HG03558 (cell line): Measurements from ENCODE around the gene PRKG1.
"Not testable (repeated sequence)": the region's sequence is repeated elsewhere in the genome, so short reads cannot be mapped to it uniquely, and the experiment has no call there.

Source experiments
- ATAC-seq: cut with Tn5 transposase; IDR thresholded peaks from one replicate; pipeline ENCODE4 v1.9.1; 2021; ENCODE audit warnings: moderate number of reproducible peaks; ENCODE audit not compliant: unreplicated experiment; ENCODE audit errors: extremely low read depth

The PRKG1 gene

DNA sequence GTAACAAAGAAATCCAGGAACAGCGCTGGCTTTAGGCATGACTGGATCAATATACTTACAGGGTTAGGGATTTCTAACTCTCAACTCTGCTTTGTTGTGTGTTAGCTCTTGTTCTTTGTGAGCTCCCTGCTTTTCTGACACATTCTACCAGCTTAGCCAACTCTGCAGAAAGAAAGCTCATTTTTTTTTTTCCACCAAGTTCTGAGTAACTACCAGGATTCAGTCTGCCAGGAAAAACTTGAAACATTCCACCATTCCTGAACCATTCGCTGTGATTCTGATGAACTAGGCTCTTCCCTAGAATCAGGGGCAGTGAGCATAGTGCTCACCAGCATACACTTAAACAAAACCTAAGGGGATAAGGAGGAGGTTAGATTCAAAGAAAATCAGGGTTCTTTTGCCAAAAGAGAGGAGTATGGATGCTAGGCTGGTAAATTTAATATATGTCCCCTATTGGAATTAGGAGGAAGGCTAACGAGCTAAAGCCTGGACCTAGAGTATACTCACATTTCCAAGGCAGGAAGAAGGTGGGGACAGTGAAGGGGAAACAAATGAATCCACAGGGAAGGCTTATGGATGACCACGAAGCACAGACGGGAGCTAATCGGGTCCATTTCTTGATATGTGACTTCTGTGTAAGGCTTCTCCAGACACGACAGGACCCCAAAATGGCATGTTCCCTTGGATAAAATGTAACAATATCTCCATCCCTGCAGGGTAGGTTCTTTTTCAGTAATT is 183.4 kb downstream of the PRKG1 start:
- no peak for ATAC-seq

DNA sequence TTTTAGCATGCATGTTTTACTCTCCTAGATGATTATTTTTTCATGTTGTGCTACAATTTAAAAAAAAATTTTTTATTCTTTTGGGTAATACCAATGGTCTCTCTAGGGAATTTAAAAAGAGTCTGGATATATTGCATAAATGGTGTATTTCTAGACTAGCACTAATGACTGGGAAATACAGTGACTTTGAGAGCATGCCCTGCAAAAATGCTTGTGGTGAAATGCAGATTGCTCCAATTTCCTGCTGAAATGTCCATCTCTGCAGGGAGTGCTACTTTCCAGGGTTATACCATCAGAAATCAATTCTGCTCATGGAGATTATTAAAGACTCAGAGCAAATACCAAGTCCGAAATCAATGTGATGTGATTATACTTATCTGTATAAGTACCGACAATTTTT is 186.1 kb downstream of the PRKG1 start:
- no peak for ATAC-seq

DNA sequence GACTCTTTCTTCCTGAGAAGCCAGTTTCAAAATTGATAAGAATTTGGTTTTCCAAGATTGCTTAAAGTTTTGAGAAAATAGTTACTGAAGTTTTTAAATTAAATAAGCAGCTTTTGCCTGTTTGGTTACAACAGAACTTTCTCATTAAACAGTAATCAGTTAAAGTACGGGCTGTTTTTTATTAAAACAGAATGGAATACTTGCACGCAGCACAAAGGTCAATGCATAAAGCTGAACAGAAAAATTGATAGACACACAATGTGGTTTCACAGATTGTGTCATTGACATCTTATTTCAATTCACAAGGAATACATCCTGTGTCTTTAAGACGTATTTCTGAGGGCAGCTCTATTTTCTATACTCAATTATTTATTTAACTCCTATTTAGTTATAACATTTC is 192.2 kb downstream of the PRKG1 start:
- no peak for ATAC-seq

DNA sequence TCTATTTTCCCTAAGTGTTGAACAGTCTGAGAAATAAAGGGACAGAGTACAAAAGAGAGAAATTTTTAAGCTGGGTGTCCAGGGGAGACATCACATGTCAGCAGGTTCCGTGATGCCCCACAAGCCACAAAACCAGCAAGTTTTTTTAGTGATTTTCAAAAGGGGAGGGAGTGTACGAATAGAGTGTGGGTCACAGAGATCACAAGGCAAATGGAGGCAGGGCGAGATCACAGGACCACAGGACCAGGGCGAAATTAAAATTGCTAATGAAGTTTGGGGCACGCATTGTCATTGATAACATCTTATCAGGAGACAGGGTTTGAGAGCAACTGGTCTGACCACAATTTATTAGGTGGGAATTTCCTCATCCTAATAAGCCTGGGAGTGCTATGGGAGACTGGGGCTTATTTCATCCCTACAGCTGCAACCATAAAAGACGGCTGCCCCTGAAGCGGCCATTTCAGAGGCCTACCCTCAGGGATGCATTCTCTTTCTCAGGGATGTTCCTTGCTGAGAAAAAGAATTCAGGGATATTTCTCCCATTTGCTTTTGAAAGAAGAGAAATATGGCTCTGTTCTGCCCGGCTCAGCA is 193.8 kb downstream of the PRKG1 start:
- ATAC-seq = not testable (repeated sequence)

DNA sequence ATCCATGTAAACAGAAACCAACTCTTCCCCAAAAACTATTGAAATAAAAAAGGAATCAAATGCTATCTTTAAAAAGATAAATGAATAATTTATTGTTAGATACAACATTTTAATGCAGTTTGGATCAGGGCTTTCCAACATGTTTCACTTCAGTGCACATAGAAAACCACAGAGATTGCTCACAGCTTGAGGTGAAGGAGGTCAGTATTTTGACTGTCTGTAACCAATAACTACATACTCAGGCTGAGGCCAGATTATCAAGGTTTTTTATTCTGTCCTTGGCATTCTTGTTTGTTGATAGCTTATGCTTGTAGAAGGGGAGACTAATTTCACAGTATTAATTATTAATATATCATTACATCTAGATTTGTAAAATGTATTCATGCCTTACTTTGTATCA is 195.5 kb downstream of the PRKG1 start:
- no peak for ATAC-seq

DNA sequence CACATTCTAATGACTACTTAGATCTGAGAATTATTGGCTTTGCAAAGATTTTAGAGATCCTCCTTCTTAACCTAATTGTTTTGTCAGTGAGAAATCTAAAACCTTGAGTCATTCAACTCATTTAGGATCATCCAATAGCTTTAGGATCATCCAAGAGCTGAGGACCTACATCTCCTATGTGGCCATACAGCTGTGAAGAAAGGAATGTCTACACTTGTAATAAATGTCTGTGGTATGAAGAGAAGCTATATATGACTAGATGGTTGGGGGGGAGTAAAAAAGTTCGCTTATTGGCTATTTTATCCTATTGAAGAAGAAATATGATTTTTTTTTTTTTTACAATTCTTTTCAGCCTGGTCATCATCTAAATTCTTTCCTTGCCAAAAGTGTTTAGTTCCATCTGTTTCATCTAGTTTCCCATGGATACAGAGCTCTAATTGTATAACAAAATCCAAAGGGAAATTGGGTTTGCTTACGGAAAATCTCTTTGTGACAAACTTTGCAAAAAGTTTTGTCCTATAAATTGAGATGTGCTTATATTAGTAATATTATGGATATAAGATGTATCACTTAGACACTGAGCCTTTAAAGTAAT is 196.7 kb downstream of the PRKG1 start:
- ATAC-seq = no peak

DNA sequence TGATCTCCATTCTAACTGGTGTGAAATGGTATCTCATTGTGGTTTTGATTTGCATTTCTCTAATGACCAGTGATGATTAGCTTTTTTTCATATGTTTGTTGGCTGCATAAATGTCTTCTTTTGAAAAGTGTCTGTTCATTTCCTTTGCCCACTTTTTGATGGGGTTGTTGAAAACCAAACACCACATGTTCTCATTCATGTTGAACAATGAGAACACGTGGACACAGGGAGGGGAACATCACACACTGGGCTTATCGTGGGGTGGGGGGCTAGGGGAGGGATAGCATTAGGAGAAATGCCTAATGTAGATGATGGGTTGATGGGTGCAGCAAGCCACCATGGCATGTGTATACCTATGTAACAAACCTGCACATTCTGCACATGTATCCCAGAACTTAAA is 197.8 kb downstream of the PRKG1 start:
- ATAC-seq = not testable (repeated sequence)

DNA sequence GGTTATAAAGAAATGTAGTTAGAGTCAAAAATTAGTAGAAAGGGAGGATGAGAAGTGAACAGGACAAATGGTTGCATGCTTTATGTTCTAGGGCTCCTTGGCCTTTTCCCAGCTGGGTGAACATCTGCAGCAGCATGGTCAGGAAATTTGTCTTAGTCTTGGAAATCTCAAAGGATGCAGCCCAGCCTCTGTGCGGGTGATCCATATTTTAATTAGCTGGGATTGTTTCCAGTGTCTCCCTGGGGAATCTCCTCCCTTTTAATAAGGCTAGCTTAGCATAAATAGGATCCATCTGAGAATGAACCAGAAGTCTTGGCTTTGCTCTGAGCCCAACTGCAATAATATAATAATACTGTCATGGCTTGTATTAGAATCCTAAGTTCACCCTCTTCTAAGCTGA is 198.3 kb downstream of the PRKG1 start:
- ATAC-seq = no peak

DNA sequence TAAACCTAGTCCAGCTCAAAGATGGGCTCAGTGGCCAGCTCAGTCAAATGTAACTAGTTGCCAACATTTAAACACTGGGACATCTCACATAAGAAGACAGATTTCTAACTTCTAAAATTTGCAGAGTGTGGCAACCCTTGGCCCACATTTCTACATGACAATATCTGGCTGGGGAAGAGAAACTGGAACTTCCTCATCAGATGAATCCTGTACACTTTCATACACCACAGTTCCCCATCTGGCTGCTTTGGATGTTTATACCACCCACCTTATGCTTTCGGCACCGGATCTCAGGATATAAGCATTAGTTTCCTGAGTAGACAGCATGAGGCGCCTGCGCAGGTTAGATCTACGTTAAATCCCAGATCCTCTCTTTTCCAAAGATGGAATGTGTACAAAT is 199.3 kb downstream of the PRKG1 start:
- no peak for ATAC-seq

DNA sequence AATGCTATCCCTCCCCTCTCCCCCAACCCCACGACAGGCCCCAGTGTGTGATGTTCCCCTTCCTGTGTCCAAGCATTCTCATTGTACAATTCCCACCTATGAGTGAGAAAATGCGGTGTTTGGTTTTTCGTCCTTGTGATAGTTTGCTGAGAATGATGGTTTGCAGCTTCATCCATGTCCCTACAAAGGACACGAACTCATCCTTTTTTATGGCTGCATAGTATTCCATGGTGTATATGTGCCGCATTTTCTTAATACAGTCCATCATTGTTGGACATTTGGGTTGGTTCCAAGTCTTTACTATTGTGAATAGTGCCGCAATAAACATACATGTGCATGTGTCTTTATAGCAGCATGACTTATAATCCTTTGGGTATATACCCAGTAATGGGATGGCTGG is 201.8 kb downstream of the PRKG1 start:
- ATAC-seq = not testable (repeated sequence)

DNA sequence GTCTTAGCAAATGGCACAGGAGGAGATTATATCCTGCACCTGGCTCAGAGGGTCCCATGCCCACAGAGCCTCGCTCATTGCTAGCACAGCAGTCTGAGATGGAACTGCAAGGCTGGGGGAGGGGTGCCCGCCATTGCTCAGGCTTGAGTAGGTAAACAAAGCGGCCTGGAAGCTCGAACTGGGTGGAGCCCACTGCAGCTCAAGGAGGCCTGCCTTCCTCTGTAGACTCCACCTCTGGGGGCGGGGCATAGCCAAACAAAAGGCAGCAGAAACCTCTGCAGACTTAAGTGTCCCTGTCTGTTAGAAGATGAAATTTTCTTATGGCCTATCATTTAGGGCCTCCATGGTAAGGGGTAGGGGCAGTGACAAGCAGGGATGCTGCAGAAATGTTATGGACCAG is 207.1 kb downstream of the PRKG1 start:
- ATAC-seq = not testable (repeated sequence)

DNA sequence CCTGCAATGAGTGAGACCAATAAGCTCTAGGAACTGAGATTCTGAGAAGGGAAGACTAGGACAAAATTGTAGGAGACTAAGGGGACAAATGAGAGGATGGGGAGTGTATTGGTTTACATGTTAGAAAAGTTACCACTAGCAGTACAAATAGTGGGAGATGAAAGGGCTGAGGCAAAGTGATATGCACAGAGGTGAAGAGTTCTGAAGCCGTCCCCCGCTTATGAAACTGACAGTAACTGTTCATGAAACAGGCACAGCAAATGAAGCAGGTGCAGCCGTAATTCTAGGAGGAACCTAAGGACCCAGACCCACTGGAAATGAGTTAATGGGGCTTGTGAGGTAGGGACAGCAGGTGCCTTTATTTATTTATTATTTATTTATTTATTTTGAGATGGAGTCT is 211.3 kb downstream of the PRKG1 start:
- no peak for ATAC-seq

DNA sequence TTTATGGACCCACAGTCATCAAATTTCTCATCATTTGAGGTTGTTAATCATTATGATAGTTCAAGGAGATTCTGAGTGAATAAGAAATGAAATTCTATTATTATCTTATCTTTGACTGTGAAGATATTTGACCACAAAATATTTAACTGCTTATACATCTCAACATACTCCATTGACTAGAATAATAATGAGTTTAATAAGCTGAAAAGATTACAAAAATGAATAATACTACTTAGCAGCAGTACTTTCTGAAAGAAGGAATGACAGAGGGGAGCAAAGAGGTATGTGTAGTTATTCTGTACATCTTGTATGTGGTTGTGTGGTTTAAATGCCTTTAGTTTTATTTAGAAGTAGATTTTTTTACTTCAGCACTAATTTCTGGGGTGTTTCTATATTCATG is 214.2 kb downstream of the PRKG1 start:
- no peak for ATAC-seq

DNA sequence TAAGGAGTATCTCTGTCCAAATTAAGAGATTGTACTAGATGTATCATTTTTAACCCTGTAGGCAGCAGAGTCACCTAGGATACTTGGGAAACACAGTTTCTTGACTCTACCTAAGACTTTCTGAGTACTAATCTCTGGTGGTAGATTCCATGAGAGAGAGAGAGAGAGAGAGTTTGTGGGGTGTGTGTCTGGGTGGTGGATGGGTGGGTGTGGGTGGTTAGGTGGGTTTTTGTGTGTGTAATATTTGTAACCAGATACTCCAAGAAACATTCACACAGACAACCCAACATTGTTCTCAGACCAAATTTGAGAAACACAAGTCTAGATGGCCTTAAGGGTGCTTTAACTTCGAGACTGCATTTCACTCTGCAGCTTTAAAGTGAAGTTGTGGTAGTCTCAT is 215.2 kb downstream of the PRKG1 start:
- no peak for ATAC-seq

DNA sequence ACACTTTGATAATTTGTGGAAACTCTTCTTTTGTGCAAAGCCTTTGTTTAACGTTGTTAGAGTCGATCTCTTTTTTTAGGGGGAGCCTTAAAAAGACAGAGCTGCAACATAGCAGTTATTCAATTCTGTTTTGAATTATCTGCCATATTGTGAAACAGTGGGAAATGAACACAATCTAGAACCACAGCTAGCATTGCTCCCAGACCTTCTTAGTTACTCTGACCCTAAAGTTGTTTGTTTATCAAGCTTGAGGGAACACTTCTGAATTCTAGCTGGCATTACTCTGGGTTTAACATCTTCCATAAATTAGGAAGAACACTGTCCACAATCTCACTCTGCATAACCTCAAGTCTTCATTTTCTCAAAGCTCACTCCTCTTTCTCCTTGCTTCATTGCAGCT is 217.7 kb downstream of the PRKG1 start:
- no peak for ATAC-seq

DNA sequence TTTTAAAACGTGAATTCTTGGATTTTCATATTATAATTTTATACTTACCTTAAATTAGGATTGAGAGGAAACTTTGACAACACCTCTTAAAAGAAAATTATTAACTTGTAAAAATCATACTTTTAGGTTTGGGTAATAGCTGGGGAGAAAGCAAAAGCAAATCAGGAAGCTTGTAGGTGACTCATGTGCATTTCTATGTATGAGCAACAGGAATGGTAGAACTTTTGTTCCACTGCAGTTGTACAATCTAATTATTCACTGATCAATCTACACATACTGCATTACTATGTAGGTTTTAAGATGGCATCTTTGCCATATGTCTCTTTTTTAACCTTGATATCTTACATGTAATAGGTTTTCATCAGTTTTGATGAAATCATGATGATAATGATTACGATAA is 223.2 kb downstream of the PRKG1 start:
- ATAC-seq = no peak

DNA sequence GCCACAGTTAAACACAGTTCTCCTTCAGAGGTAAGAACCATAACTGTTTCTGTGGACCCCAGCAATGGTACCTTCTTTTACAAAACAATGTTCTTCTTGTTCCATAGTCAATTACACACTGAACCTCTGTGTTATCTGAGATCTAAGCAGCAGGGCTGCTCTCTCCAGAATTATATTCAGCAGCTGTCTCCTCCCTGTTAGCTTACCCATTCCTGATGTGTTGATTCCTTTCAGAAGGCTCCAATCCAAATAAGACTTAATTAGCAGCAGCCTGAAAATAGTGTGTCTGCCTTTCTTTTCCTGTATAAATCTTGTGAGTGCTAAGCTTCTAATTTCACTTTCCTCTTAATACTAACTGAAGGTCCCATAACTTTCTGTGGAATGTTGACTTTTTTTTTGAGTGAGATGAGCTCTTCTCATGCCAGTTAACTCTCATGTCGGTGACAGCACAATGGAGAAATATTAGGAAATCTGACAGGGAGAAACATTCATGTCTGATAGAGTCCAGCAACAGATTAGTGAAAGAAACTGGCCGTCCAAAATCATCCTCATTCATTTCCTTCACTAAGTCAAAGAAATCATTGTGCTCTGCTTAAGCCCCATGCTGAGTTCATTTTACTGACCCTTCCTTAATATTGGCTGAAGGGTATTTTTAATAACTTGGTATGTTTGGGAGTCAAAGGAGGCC is 226.5 kb downstream of the PRKG1 start:
- no peak for ATAC-seq

DNA sequence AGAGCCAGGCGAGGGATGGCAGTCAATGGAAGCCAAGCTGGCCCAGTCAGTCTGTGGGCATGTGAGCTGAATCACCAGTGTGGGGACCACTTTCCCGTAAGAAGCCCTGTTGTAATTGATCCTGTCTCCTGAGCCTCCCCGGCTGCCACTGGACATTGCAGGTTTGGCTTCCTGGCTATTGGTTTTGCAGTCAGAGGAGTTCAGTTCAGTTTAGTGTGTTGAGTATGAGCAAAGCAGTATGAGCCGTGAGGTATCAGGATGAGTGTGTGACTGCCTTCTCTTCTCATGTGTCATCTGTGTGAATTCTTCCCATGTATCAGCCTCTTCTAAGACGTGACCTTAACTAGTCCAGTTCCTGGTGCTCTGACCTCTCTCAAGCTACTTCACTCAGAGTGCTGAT is 227.4 kb downstream of the PRKG1 start:
- ATAC-seq = no peak

DNA sequence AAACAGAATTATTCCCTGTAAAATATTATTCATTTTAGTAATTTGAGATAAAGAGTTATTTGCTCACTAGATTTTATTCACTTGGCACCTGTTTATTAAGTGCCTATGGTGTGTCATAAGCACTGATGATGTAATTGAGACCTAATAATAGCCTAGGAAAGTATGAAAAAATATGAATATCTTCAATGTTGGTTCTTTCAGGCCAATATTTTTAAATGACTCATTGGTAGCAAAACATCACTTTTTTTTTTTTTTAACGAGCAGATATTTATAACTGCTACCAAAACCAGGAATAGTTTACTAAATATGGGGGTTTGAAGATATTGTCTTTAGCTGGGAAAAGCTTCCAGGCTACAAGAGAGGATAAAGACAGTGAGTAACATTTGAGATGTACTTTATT is 228.0 kb downstream of the PRKG1 start:
- no peak for ATAC-seq

DNA sequence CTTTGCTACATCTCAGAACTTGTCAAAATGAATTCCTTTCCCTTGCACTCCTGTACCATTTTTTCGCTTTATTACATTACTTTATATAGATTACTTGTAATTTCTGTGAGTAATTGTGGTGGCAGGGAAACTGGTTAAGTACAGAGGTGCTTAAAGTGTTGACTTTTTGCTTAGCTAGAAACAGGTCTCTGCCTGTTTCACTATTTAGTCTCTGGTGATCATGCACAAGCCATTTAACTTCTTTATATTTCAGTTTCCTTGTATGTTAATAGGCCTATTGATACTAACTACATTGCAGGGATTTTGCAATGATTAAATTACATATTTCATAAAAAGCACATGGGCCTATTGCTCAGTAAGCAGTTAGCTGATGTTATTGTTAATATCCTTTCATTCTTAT is 233.8 kb downstream of the PRKG1 start:
- ATAC-seq = no peak

DNA sequence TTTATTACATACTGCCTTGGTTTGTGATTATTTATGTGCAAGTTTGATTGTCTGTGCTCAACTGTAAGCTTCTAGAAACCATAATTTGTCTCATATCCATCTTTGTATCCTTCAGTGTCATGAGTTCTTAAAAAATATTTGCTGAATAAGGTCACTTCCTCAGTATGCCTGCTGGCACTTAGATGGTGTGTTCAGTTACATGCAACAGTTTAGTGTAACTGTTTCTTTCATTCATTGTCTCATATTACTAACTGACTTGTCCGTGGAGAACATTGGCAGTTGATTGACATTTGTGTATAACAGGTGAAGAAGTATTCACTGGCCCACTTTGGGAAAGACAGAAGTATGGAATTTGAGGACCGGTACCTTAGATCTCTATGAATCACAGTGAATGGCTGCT is 236.9 kb downstream of the PRKG1 start:
- no peak for ATAC-seq
